H9 (cell line): ENCODE measurements around the gene SERPINH1. TPM values are rescaled to one million over a fixed set of nuclear protein-coding genes. Genes with fewer than 3 reads are reported as not detected.

Experiments used
- DNase-seq: peaks from one replicate; pipeline ENCODE4 v3.0.0-alpha.2; 2017
- H2AFZ ChIP-seq: one replicate; pipeline ENCODE4 v1.6.1; 2013; ENCODE audit warnings: mild to moderate bottlenecking, low read length, control low read depth, moderate library complexity
- H2AK5ac ChIP-seq: 2 replicates; pipeline ENCODE4 v1.6.1; 2013; ENCODE audit warnings: low read length, control low read depth, mixed read lengths; ENCODE audit not compliant: insufficient read length
- H2BK120ac ChIP-seq: one replicate; pipeline ENCODE4 v1.6.1; 2013; ENCODE audit warnings: low read depth, mild to moderate bottlenecking, low read length, control low read depth, inconsistent platforms; ENCODE audit not compliant: poor library complexity, severe bottlenecking
- H2BK12ac ChIP-seq: 2 replicates; pipeline ENCODE4 v1.6.1; 2013; ENCODE audit warnings: low read length, control low read depth, mixed read lengths, low read depth; ENCODE audit not compliant: insufficient read length
- H2BK15ac ChIP-seq: 2 replicates; pipeline ENCODE4 v1.6.1; 2013; ENCODE audit warnings: low read depth, low read length, control low read depth
- H2BK20ac ChIP-seq: one replicate; pipeline ENCODE4 v1.6.1; 2013; ENCODE audit warnings: low read depth, mild to moderate bottlenecking, low read length, control low read depth, inconsistent platforms; ENCODE audit not compliant: poor library complexity, severe bottlenecking
- H2BK5ac ChIP-seq: 2 replicates; pipeline ENCODE4 v1.6.1; 2013; ENCODE audit warnings: low read length, control low read depth, mixed read lengths; ENCODE audit not compliant: insufficient read length
- H3K14ac ChIP-seq: 2 replicates; pipeline ENCODE4 v1.6.1; 2013; ENCODE audit warnings: low read length, control low read depth; ENCODE audit not compliant: insufficient read depth
- H3K18ac ChIP-seq: 2 replicates; pipeline ENCODE4 v1.6.1; 2013; ENCODE audit warnings: low read depth, mild to moderate bottlenecking, mixed read lengths, low read length, control low read depth; ENCODE audit not compliant: insufficient read length
- H3K23ac ChIP-seq: 2 replicates; pipeline ENCODE4 v1.6.1; 2013; ENCODE audit warnings: low read length, control low read depth, mixed read lengths, low read depth; ENCODE audit not compliant: insufficient read length
- H3K23me2 ChIP-seq: 2 replicates; pipeline ENCODE4 v1.6.1; 2013; ENCODE audit warnings: low read depth, mild to moderate bottlenecking, mixed read lengths, low read length, control low read depth; ENCODE audit not compliant: insufficient read length, poor library complexity, severe bottlenecking
- H3K27ac ChIP-seq: 2 replicates; pipeline ENCODE4 v1.5.1; 2013; ENCODE audit warnings: low read length, control low read depth, mixed read lengths, low read depth; ENCODE audit not compliant: insufficient read length
- H3K27me3 ChIP-seq: 2 replicates; pipeline ENCODE4 v1.6.1; 2013; ENCODE audit warnings: low read length, control low read depth, inconsistent platforms; ENCODE audit not compliant: insufficient read depth
- H3K4ac ChIP-seq: 2 replicates; pipeline ENCODE4 v1.6.1; 2013; ENCODE audit warnings: low read depth, mild to moderate bottlenecking, control low read depth, inconsistent platforms, low read length, moderate library complexity
- H3K4me1 ChIP-seq: 2 replicates; pipeline ENCODE4 v1.6.1; 2013; ENCODE audit warnings: low read length, control low read depth, inconsistent platforms; ENCODE audit not compliant: insufficient read depth
- H3K4me2 ChIP-seq: 2 replicates; pipeline ENCODE4 v1.6.1; 2013; ENCODE audit warnings: low read length, control low read depth, mixed read lengths; ENCODE audit not compliant: insufficient read length, insufficient read depth
- H3K56ac ChIP-seq: 2 replicates; pipeline ENCODE4 v1.6.1; 2013; ENCODE audit warnings: low read depth, mild to moderate bottlenecking, mixed read lengths, low read length, control low read depth; ENCODE audit not compliant: insufficient read length
- H3K79me1 ChIP-seq: 2 replicates; pipeline ENCODE4 v1.6.1; 2013; ENCODE audit warnings: low read depth, mild to moderate bottlenecking, moderate library complexity, low read length, control low read depth, inconsistent platforms; ENCODE audit not compliant: insufficient read depth, poor library complexity, severe bottlenecking
- H3K79me2 ChIP-seq: 2 replicates; pipeline ENCODE4 v1.6.1; 2013; ENCODE audit warnings: low read length, control low read depth, inconsistent platforms; ENCODE audit not compliant: insufficient read depth
- H3K9ac ChIP-seq: 2 replicates; pipeline ENCODE4 v1.6.1; 2013; ENCODE audit warnings: low read length, control low read depth, mixed read lengths; ENCODE audit not compliant: insufficient read length; ENCODE audit errors: extremely low read depth
- H3K9me3 ChIP-seq: one replicate; pipeline ENCODE4 v1.6.1; 2013; ENCODE audit warnings: low read depth, low read length, inconsistent platforms; ENCODE audit not compliant: control insufficient read depth
- H3T11ph ChIP-seq: one replicate; pipeline ENCODE4 v1.6.1; 2013; ENCODE audit warnings: mild to moderate bottlenecking, low read length, control low read depth, inconsistent platforms
- H4K20me1 ChIP-seq: one replicate; pipeline ENCODE4 v1.6.1; 2013; ENCODE audit not compliant: control insufficient read depth, insufficient read length, insufficient read depth
- H4K5ac ChIP-seq: 2 replicates; pipeline ENCODE4 v1.6.1; 2013; ENCODE audit warnings: low read depth, mild to moderate bottlenecking, mixed read lengths, low read length, control low read depth; ENCODE audit not compliant: insufficient read length
- H4K8ac ChIP-seq: replicated peaks from 2 replicates; pipeline ENCODE4 v1.6.1; 2013; ENCODE audit warnings: low read length, control low read depth, mixed read lengths, low read depth; ENCODE audit not compliant: insufficient read length
- H4K91ac ChIP-seq: 2 replicates; pipeline ENCODE4 v1.6.1; 2013; ENCODE audit warnings: low read depth, mild to moderate bottlenecking, moderate library complexity, mixed read lengths, low read length, control low read depth; ENCODE audit not compliant: insufficient read length
- H3K27ac Mint-ChIP-seq, 3 experiments: 2 replicates in 2 of 3; 3 replicates in 1 of 3; pipeline ENCODE4 v1.8.0; 2020 to 2021; ENCODE audit warnings: mixed read lengths in 3 of 3, mild to moderate bottlenecking in 1 of 3, moderate library complexity in 1 of 3
- H3K27me3 Mint-ChIP-seq: 2 replicates; pipeline ENCODE4 v1.8.0; 2021; ENCODE audit warnings: low read depth, mild to moderate bottlenecking, moderate library complexity, mixed read lengths
- H3K36me3 Mint-ChIP-seq, 3 experiments: 2 replicates in 2 of 3; 3 replicates in 1 of 3; pipeline ENCODE4 v1.8.0; 2020 to 2021; ENCODE audit warnings: low read depth in 3 of 3, mixed read lengths in 3 of 3; ENCODE audit not compliant: insufficient read depth in 1 of 3
- H3K4me1 Mint-ChIP-seq, 2 experiments: 2 replicates each; pipeline ENCODE4 v1.8.0; 2020; ENCODE audit warnings: mixed read lengths in 2 of 2
- H3K4me3 Mint-ChIP-seq, 2 experiments: 2 replicates in 1 of 2; 3 replicates in 1 of 2; pipeline ENCODE4 v1.8.0; 2020 to 2021; ENCODE audit warnings: mild to moderate bottlenecking in 2 of 2, mixed read lengths in 2 of 2, moderate library complexity in 1 of 2
- H3K9me3 Mint-ChIP-seq, 2 experiments: 2 replicates in 1 of 2; 3 replicates in 1 of 2; pipeline ENCODE4 v1.8.0; 2020; ENCODE audit warnings: mild to moderate bottlenecking in 2 of 2, mixed read lengths in 2 of 2, moderate library complexity in 1 of 2
- CTCF ChIP-seq: fragments of 200-600 bp; sonication (generic); conservative IDR thresholded peaks from 3 replicates; pipeline ENCODE4 v1.8.0; 2021; ENCODE audit warnings: antibody characterized with exemption, mild to moderate bottlenecking
- WGBS: extraction: QIAGEN DNeasy Blood & Tissue Kit; methylation state at CpG from one replicate; pipeline ENCODE4 v1.1.7; 2013; ENCODE audit warnings: missing lambda C conversion rate, low lambda C conversion rate, mixed read lengths; ENCODE audit not compliant: insufficient read length; ENCODE audit errors: extremely low coverage; 5-methylcytosine and 5-hydroxymethylcytosine counted together
- total RNA-seq: library from RNA; stranded (reverse); gene quantifications from 2 replicates; pipeline ENCODE4 v1.2.1, GENCODE V29; 2021

SERPINH1 gene
- total RNA-seq, 1 experiment from 2014 or later = 253 TPM

DNA sequence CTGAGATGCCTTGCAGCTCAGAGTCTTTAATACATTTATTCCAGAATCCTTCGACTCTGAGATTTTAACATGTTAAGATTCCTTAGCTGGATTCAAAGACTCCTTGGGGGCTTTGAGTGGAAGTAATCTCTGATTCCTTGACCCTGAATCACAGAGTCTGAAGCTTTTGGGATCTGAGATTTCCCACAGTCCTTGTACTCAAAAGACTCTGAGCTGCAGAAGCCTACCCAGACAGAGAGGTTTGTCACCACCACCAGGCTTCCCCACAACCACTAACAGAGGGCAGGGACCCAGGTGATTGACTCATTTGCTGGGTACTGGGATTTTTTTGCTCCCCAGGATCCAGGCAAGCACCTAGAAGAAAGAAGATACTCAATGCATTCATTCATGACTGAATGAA is 1.4 kb upstream of the SERPINH1 start:
- no peak for TF ChIP-seq CTCF
- H3T11ph ChIP-seq = no peak overlapping the region
- no peak overlapping the region for H2BK120ac ChIP-seq
- no peaks in the 10 kb centered on the region for H3K27me3 ChIP-seq
- Mint-ChIP-seq H3K36me3 (peaks cover 4 to 18% (median 9%) of the 10 kb centered on the region in 3 experiments; a peak in 6 of 7 replicates), H3K27me3 (peaks cover 1% of the 10 kb centered on the region; the same call in 1 of the 2 replicates), H3K9me3 (no peaks in the 10 kb centered on the region; a peak in 1 of 5 replicates), H3K27ac (no peak overlapping the region), H3K4me3 (peak overlapping the region in 1 of 2 experiments; percentile 96; a peak in 3 of 5 replicates), H3K4me1 (peaks cover 39 to 71% of the 10 kb centered on the region in 2 experiments)
- DNase-seq = no peak
- H3K23me2 ChIP-seq = peaks cover 19% of the 10 kb centered on the region
- H3K79me1 ChIP-seq = peaks cover 3% of the 10 kb centered on the region
- H4K91ac ChIP-seq = no peak overlapping the region
- H3K27ac ChIP-seq = no peak overlapping the region
- H3K4me1 ChIP-seq = peaks cover 14% of the 10 kb centered on the region
- H2BK5ac ChIP-seq = no peak overlapping the region
- H3K56ac ChIP-seq = no peak overlapping the region
- H3K4me2 ChIP-seq = no peak overlapping the region
- no peak overlapping the region for H2AK5ac ChIP-seq
- WGBS = no CpG with 5 or more reads among the region's 1 CpG
- no peak overlapping the region for H3K23ac ChIP-seq
- no peak overlapping the region for H2BK12ac ChIP-seq
- H4K8ac ChIP-seq = no peak overlapping the region
- no peak overlapping the region for H3K4ac ChIP-seq
- no peaks in the 10 kb centered on the region for H4K20me1 ChIP-seq
- H3K14ac ChIP-seq = no peak overlapping the region
- H3K18ac ChIP-seq = no peak overlapping the region
- H3K9ac ChIP-seq = no peak overlapping the region
- no peak overlapping the region for H2AFZ ChIP-seq
- no peaks in the 10 kb centered on the region for H3K9me3 ChIP-seq
- no peak overlapping the region for H2BK20ac ChIP-seq
- H2BK15ac ChIP-seq = no peak overlapping the region
- H3K79me2 ChIP-seq = peaks cover 23% of the 10 kb centered on the region; the same call in 1 of the 2 replicates
- no peak overlapping the region for H4K5ac ChIP-seq
